Islet precursor cell (in vitro differentiated cells): ENCODE data around the gene NRG2.

Experiments used
- DNase-seq: peaks from one replicate; pipeline ENCODE4 v3.0.0-alpha.2; 2018

NRG2 gene

DNA sequence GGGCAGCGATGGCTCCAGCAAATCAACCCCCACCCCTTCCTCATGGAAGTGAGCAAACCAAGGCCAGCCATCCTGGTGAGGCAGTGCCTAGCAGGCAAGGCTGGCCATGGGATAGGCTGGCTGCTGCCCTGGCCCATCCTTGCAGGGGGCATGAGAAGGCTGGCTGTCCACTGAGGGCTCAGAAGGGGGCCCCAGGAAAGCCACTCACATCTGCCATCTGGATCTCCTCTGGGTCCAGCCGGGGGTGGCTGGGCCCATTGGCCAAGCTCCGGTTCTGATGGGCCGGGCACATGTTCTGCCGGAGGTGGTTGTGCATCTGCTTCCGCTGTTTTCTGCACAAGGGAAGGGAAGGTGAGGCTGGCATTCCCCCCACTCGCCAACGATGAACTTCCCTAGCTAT, 190.4 kb downstream of the NRG2 start:
- DNase-seq, result no peak

DNA sequence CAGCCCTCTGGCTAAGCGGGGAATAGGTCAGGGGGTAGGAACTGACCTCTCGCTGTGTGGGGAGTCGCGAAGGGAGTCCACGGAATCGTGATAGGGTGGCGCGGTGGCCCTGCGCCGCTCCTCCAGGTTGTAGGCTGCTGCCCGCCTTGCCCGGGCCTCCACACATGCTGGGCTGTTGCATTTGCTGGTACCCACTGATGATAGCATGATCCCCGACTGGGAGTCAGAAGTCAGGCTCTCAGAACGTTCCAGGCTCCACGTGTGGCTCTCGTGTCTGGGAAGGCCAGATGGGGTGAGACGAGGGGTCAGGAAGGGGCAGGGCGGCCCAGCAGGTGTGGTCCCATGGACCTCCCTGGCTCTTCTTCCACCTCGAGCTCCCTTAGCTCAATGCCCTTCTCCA, 191.5 kb downstream of the NRG2 start:
- no peak for DNase-seq

DNA sequence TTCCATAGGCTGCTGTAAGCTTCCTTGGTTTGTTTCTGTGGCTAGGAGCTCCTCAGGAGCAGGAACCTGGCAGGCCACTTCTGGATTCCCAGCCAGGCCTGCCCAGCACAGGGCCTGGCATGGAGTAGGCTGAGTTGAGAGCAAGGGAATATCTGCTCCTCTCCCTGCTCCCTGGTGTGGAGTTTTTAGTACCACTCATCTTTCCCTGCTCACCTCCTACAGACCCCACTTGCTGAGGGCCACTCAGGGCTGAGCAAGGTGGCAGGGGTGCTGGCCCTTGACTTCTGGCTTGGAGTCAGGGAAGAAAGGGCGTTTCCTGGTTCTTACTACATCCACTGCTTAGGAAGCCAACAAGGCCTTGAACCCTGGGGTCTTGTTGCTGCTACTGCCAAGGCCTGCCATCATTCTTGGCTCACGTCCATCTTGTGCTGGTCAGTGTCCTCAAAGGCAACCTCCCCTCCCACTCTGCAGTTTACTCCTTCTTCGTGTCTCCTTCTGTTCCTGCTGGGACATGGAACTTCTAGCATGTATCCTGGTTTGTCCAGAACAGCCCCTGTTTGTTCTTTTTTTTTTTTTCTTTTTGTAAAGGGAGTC, 192.6 kb downstream of the NRG2 start:
- no peak for DNase-seq

DNA sequence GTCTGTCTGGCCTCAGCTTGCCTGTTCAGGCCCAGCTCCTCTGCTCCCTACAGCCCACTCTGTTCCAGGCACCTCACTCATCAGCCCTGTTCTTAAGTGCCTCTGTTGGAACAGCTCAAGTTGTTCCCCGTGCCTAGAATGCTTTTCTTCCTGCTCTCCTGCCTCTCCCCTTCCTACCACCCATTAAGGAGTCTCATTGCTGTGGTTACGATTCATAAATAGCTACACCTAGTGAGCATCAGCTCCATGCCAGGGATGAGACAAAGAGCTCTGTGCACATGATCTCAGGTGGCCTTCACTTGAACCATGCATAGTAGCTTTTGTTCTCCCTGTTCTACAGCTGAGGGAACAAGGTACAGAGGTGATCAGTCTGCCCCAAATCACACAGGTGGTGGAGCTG, 193.2 kb downstream of the NRG2 start:
- DNase-seq, result no peak

DNA sequence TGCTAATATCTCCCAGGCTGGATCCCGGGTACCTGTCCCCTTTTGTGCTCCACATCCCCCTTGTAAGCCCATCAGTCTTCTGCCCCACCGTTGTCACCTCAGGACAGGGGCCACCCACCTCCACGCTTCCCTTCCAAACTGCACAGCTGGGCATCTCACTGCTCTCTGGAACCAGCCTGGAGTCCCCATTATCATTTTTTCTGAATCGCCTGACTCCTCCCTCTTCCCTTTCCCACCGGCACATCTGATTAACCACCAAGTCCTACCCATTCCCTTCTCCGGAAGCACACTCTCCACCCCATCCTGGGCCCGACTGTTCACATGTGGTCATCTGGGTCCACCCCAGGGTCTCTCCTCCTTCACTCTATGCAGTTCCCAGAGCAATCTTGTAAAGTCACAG, 193.6 kb downstream of the NRG2 start:
- no peak for DNase-seq

DNA sequence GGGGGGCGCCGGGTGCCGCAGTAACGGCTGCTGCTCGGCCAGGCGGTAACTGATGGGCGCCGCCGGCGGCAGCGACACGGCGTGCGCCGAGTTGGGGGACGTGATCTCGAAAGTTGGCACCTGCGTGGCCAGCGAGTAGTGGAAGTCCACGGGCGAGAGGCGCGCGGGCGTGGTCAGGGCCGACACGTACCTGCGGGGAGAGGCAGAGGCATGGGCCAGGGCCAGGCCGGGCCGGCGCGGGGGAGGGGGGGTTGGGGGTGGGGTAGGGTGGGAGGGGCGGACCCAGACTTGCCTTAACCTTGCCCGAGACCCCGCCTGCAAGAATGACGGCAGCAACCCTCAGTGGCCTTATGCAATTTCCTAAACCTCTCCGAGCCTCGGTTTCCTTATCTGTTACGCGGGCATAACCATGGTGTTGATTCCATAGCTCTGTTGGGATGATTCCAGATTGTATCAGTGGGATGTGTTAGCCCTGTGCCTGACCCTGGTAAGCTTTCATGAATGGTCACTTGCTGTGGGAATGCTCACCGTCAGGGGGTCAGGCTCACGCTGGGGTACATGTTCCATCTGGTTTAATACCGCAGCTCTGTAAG, 194.5 kb downstream of the NRG2 start:
- no peak for DNase-seq

DNA sequence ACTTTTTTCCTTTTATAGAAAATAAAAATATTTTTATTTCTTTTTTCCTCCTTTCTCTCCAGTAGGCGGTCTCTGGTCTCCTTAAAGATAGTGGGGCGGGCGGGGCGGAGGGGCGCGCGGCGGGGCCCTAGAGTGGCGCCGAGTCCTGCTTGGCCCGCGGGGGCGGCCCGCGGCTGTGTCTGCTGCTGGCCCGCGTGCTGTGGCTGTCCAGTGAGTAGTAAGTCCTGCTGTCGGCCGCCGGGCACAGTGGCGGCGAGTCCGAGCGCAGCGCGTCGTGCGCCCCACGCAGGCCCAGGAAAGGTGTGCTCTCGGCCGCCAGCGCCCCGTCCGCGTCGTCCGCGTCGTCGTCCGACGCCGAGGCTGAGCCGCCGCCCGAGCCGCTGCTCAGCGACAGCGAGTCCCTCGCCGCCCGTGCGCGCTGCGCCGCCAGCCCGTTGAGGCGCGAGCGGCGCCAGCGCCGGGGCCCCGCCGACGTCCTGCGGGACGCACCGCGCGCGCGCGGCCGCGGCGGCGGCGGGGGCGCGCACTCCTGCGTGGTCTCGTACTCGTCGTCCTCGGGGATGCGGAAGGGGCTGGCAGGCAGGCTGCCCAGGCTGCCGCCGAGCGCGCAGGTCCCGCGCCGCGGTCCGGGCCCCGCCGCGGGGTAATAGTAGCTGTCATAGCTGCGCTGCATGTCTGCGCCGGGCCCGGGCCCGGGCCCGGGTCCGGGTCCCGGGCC, 195.2 kb downstream of the NRG2 start:
- peak; percentile 75 for DNase-seq

DNA sequence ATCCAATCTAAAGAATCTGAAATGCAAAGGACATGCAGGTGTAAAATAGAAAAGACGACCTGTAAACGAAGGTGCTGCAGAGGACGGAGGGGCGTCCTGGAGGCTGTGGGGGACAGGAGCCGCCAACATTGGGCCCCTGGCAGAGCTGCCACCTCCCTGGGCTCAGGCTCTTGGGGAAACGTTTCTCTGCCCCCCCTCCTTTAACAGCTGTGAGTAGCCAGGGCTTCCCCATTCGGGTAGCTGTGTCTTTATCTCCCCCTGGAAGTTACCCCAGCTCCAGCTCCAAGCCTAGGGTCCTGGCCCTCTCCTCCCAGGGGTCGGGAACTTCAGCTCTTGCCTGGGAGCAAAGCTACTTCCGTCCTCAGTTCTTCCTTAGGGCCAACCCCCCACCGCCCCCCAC, 196.0 kb downstream of the NRG2 start:
- DNase-seq, result no peak

DNA sequence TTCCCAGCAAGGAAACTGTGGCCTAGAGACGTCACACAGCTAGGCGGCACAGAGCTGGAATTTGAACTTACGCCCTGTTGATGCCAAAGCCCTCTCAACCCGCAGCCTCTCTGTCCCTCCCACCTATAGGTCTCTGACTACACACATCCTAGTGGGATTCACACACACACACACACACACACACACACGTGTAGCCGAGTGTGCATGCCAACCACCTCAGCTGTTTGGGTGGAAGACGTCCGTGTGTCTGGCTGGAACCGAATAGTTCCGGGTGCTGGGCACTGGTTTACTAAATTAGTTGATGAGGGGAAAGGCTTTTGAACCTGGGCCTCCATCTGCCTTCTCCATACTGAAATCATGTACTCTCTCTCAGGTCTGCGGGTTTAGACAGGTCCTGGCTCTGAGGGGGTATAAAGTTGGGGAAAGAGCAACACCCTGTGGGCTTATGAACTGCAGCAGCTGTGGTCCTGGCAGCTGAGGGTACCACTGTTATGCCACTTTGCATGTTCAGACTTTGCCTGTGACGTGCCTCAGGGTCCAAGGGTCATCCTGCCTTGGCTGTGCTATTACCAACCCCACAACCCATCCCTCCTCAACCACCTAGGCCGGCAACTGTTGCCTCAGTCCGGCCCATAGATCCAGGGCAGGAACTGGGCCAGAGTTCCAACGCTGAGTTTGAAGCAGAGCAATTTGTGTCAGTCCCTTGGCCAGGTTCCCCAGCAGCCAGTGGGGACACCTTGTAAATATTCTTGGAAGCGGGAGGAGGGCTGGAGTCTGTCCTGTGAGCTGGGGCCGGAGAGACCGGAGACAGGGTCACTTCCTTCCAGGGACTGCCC, 197.0 kb downstream of the NRG2 start:
- DNase-seq, result no peak

DNA sequence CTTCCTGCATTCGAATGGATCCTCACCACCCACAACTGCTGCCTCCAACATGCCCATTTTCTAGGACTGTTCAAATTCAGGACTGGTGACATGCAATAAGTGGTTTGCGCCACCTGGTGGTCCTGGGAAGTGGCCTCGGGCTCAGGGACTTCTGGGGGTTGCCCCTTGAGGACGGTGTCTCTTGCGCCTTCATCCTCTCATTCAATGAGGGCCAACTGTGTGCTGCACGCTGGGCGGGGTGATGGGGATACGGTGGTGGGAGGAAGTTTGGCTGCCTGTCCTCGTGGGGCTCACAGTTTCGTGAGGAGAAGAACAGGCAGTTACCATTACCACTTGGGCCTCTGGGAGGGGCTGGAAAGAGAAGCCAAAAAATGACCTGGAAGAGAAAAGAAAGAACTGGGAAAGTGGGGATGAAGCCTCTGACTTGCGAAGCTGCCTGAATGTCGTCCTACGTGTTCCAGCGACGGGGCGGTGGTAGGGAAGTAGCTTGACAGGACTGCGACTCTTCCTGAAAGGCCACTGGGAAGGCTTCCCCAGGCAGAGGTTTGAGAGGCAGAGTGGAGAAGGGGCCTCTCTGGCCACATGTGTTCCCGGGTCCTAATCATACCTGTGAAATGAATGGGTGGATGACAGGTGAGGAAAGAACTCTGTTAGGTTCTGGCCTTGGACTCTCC, 198.5 kb downstream of the NRG2 start:
- DNase-seq, result peak; percentile 92

DNA sequence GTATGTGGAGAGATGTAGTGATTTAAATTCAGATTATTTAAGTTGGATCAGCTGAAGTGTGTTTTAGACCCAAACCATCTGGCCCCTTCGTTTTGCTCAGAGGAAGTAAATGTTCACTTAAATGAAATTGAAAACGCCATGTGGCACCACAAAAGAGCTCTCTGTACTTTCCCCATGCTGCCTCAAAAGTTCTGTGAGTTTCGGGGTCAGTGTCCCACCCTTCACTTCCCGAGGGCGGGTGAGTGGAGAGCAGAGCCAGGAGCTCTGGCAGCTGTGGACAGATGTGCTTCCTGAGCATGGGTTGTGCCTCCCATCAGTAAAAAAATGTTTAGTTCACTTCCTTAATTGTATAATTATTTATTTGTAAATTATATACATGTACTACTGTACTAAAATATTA, 199.1 kb downstream of the NRG2 start:
- no peak for DNase-seq

DNA sequence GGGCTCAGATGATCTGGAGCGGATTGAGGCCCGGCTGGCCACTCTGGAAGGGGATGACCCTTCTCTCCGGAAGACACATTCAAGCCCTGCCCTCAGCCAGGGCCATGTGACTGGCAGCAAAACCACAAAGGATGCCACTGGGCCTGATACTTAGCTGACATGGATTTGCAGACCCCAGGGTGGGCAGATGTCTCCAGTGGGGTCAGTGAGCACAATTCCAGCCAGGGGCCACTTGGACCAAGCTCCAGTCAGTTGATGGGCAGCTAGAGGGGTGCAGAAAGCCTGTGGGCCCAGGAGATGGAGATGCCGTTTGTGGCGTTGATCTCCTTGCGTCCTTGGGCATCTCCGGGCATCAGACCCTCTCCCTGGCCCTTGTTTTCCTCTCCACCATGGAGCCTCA, 200.8 kb downstream of the NRG2 start:
- DNase-seq, result no peak

DNA sequence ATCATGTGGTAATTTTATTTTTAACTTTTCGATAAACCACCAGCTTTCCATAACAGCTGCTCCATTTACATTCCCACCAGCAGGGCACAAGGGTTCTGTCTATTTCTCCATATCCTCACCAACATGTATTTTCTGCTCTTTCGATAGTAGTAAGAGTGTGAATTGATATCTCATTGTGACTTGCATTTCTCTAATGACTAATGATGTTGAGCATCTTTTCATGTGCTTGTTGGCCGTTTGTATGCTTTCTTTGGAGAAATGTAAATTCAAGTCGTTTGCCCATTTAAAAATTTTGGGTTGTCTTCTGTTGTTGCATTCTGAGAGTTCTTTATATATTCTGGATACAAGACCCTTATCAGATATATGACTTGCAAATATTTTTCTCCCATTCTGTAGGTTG, 201.6 kb downstream of the NRG2 start:
- DNase-seq, result no peak

DNA sequence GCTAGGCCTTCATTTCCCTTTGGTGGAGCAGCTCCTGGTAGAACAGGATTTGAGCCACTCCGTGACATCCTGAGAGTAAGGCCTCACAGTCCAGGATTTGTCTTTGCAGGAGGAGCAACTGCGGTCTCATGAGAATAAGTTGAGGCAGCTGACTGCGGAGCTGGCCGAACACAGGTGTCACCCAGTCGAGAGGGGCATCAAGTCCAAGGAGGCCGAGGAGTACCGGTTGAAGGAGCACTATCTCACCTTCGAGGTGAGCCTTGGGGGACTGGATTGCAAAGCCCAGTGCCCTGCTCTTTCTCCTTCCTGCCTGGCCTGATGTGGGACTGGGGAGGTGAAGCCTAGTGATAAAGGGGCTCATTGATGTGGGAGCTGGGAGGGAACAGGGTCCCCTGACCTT, 203.2 kb downstream of the NRG2 start:
- no peak for DNase-seq

DNA sequence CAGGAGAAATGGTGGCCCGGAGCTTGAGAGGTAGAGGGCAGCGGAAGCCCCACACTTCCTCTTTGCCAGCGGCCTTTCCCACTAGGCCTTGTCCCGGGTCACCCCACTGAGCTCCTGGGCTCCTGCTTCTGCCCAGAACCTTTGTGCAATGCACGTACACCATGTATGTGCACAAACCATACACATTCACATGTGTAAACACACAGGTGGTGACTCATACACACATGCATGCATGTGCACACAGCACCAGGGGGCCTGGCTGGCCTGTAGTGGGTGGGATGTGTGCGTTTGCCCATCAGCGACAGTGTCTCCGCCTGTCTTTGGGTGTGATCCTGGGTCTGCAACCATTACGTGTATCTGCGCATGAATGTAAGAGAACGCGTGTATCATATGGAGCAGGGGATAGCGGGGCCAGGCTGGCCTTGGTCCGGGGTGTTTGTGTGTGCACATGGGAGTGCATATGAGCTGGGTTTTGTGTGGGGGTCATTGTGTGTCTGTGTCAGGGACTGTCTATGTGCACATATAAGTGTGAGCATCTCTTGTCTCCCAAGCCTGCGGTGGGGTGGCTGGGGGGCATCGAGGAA, 203.8 kb downstream of the NRG2 start:
- DNase-seq, result no peak

DNA sequence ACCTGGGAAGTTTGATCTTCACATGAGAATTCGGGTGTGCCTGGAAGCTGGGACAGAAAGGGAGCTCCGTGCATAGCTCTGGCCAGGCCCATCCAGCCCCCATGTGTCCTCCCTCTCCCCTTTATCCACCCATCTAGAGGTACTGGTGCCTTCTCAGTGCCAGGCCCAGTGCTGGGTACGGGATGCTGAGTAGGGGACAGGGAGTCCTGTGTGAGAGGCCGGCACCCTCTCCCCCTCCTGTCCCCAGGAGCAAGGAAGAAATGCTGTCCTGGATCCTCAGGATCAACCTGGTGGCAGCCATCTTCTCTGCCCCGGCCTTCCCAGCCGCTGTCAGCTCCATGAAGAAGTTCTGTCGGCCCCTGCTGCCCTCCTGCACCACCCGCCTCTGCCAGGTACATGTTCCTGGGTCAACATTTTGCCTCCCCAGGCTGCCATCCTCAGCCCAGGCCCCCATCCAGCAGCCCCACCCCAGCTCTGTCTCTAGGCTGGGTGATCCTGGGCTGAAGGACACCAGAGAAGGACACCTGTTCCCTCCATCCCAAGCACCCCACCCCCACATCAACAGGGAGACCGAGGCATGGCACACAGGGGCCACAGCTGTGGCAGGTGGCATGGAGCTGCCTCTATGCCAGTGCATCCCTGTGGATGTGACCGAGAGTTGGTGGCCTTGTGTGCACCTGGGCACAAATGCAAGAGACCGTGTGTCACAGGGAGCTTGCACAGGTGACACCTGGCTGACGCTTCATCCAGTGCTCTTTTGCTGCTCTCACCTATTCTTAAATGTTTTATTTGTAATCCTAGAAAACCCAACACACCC, 204.5 kb downstream of the NRG2 start:
- no peak for DNase-seq

DNA sequence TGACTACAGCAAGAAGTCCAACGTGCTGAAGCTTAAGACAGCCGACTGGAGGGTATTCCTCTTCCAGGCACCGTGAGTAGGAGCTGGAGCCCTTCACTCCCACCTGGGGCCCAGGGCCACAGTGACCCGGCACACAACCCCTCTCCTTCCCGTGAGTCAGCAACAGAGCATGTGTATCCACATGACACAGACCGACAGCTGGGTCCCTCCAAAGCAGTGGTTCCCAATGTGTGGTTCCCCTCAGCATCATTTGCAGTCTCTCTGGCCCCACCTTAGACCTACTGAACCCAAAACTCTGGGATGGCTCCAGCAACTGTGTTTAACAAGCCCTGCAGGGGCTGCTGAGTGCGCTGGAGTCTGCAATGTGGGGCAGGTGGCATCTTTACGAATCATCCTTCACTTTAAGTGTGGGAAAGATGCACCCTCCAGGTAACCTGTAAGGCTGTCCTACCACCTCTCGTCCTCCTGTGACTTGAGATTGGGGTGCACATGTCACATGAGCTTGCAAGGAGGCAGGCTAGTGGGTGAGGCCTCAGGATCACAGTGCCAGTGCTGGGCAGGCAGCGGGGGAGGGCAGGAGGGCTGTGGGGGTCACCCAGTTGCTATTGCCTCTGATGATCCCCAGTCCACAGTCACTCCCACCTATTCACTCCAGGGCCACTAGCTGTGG, 205.3 kb downstream of the NRG2 start:
- DNase-seq, result no peak

DNA sequence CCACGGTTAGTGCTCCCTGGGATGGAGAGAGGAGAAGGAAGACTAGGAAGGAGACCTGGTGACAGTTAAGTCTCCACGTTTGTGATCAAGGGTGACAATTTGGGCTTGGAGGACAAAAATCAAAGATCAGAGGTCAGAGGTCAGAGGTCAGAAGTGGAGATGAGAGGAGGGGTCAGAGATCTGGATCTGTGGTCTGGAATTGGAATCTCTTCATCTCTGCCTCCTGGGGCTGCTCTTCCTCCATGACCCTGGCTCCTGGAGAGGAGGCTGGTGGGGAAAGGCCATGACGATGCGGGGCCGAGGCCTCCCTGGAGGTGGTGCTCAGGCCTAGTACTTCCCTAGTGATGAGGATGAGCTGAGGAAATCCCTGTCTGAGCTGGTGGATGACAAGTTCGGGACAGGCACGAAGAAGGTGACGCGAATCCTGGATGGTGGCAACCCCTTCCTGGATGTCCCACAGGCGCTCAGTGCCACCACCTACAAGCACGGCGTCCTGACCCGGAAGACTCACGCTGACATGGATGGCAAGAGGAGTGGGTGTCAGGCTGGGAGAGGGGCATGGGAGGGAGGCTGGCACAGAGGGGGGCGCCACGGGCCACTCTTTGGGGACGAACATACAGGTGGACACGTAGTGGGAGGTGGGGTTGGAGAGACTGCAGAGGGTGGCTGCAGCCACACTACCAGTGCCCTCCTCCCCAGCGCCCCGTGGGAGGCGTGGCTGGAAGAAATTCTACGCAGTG, 206.5 kb downstream of the NRG2 start:
- DNase-seq, result no peak

DNA sequence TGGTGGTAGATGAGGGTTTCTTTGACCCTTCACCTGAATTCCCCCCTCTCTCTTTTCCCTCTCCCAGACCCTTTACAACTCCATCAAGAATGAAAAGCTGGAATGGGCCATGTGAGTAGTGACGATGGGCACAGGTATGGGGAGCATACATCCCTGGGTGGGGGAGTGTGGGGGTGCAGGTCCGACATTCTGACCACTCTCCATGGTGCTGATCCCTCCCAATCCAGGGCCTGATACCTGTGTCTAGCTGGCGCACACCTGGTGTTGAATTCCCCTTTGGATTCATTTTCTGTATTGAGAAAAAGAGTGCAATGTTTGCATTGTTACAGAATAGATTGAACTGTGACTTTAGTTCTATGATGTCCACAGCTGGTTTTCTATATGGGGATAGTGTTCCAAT, 207.4 kb downstream of the NRG2 start:
- DNase-seq, result no peak

DNA sequence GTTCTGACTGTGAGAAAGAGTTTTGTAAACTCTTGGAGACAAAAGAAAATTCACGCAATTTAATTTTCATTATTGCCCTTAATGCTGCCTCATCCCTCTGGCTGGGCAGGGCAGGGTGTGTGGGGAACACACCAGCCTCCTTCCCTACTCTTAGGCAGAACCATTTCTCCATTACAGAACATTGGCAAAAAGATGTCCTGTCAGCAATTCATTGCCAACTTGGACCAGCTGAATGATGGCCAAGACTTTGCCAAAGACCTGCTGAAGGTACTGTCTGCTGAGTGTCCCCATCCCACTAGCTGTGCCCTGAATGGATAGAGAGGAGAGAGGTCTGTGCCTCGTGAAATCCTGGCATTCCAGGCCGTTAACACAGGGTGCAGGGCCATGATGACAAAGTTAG, 209.6 kb downstream of the NRG2 start:
- DNase-seq, result no peak

DNA sequence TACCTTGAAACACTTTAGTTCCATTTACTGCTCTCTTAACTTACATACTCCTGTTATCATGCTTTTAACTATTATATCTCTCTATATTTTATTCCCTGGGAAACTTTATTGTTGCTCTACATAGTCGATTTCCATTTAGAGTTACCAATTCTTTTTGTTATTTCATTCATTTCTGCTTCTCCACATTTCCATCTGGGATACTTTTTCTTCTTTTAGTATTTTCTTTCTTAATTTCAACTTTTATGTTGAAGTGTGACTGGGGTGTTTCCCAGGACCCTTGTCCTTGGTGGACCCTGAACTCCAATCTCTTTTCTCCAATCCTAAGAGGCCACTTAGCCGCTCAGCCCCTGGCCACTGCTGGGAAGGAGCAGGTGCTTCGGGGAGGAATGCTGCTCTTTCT, 211.5 kb downstream of the NRG2 start:
- DNase-seq, result no peak
